CD4-positive, alpha-beta T cell treated with Interleukin-21 for 1 hour (primary cell): ENCODE measurements around the gene MS4A6E.
"Not testable (repeated sequence)": the region's sequence is repeated elsewhere in the genome, so short reads cannot be mapped to it uniquely, and the experiment has no call there.

Experiments
- DNase-seq: peaks from one replicate; pipeline ENCODE4 v3.0.0-alpha.2; 2020

The MS4A6E gene

DNA sequence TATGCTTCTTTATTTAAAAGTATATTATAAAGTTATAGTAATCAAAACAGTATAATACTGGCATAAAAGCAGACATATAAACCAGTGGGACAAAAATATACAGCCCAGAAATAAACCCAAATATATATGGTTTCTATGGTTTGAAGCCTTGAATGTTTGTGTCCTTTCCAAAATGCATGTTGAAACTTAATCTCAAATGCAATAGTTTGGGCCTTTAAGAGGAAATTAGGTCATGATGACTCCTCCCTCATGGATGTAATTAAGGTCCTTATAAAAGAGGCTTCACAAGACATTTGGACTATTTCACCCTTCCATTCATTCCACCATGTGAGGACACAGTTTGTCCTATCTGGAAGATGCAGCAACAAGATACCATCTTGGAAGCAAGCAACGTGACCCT, at the start of gene MS4A6E:
TSS of gene MS4A6E (plus strand) at position 301 of the 400 bp plus-strand sequence. CDS start 7,641 bp downstream, outside the sequence.
- DNase-seq, result no peak

- DNase-seq, result peak; percentile 9
These were observed 46.6 kb upstream of the MS4A6E start, which contains the start of gene MS4A4A for GRCh38 chr11:60280412-60280811. MS4A4A (plus strand) TSS chr11:60280666; CDS start chr11:60280676, 10 bp downstream.

DNA sequence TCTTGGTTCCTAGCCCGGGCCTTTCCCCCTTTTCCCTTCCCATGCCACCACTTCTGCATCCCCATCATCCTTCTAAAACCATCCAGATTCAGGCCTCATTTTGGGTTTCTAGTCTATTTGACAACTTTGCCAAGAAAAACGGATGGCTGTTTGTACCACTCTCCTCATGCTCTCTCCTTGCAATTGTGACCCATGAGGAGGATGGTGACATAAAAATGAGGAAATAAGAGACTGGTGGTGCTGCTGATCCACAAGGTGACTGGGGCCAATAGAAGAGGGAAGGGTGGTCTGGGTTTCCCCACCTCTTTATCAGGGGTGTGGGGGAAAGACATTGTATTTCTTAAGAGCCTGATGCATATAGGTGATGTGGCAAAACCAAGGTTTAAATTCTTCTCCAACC, 45.6 kb upstream of the MS4A6E start:
- no peak for DNase-seq

DNA sequence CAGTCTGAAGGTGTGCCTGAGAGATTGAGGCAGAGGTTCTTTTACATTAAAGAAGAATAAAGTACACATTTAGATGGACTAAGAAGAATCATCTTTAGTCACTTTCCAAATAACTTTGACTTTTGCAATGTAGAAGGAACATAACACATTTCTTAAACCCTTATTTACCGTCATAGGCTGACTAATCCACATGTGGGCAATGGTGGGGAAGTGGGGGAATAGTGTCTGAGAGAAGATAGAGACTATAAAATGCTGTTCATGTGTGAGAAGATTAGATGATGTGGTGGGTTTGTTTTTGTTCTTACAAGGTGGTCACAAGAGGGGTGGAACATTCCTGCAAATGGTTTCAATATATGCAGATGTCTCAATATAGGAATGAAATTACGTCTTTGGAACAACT, 44.8 kb upstream of the MS4A6E start:
- no peak for DNase-seq

GRCh38 chr11:60285411-60286126, 41.5 kb upstream of the MS4A6E start:
- not testable (repeated sequence) for DNase-seq

GRCh38 chr11:60288531-60288930, 38.5 kb upstream of the MS4A6E start:
- no peak for DNase-seq

DNA sequence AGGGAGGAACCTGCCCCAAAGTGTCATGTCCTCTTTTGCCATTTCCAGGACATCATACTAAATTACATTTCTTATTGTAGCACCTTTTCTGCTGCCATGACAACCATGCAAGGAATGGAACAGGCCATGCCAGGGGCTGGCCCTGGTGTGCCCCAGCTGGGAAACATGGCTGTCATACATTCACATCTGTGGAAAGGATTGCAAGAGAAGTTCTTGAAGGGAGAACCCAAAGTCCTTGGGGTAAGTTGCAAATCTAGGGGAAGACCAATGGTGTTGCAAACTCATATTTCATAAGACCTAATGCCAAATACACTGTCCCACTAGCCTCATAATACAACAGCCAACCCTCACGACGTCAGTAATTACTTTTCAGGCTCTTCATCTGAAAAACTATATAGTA, 34.9 kb upstream of the MS4A6E start:
- DNase-seq, result no peak

DNA sequence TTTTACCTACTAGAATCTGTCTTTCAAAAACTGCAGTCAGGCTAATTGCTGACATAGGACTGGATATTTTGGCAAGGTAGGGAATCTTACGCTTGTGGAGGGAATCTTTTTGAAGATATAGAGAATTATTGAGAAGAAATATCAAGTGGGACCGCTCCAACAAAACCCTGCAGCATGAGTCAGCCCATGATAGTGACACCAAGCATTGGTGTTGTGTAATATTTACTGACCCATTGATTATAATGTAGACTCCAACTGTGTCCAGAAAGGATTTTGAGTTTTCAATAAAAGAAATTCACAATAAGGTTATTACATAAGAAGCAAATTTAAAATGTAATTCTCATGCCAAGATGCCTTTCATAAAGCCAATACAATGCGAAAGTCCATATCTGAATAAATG, 25.9 kb upstream of the MS4A6E start:
- no peak for DNase-seq

DNA sequence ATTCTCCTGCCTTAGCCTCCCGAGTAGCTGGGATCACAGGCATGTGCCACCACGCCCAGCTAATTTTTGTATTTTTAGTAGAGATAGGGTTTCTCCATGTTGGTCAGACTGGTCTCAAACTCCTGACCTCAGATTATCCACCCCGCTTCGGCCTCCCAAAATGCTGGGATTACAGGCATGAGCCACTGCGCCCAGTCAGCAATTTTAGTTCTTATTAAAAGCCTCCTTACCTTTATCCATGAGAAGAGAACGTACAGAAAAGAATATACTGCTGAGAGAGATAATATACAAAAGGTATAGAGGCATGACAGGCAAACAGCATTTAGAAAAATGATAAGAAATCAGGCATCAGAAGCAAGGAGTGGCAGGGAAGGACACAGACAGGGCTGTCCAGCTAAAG, 25.2 kb upstream of the MS4A6E start:
- DNase-seq, result not testable (repeated sequence)

GRCh38 chr11:60303661-60304060, 23.4 kb upstream of the MS4A6E start:
- DNase-seq, result no peak

- no peak for DNase-seq
These were observed 21.0 kb upstream of the MS4A6E start for GRCh38 chr11:60305906-60306619.

GRCh38 chr11:60307507-60308195, 19.4 kb upstream of the MS4A6E start:
- no peak for DNase-seq

GRCh38 chr11:60310407-60310998, 16.6 kb upstream of the MS4A6E start:
- DNase-seq, result peak; percentile 6

DNA sequence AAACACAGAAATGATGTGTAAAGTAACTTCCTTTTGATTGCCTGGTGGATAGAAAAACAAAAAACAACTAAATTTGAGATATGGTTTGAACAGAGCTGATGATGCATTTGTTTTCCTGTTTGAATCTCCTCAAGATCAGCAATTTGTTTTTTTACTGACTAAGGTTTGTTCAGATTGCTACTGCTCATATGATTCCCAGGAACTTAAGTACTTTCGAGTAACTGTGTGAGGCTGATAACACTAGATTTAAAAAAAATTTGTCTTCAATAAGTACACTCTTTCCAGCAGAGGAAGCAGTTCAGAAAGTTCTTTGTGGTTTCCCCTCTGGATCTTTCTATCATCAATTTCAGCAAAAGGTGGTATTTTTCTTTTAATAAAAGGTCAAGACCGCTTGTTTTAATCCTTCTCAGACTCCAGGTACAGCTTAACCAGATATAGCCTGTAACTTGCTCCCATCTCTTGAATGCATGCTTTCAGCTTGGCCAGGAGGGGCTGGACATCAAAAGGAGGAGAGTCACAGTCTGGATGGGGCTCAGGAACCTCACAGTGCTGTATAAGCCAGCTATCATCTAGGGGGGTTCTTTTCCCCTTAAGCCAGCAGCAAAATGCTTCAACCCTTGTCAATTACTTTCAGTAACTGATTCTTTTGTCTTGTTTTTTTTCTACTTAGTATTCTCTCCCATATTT, 12.3 kb upstream of the MS4A6E start:
- no peak for DNase-seq

DNA sequence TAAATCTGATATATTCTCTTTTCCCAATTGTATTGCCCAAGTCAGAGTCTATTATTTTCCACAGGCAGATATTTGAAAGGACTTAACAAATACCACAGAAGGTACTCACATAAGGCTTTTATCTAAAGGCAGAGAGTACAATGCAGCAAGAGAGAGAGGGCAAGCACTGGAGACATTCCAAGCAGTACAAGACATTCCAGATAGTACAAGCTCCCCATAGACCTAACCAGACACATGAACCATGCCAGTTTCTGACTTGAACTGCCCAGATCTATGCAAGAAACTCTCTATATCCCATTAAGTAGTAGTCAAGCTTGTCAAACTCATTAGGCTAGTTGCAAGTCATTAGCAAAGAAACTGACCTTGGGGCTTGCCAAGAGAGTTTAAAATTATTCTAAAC, 11.2 kb upstream of the MS4A6E start:
- DNase-seq, result no peak

DNA sequence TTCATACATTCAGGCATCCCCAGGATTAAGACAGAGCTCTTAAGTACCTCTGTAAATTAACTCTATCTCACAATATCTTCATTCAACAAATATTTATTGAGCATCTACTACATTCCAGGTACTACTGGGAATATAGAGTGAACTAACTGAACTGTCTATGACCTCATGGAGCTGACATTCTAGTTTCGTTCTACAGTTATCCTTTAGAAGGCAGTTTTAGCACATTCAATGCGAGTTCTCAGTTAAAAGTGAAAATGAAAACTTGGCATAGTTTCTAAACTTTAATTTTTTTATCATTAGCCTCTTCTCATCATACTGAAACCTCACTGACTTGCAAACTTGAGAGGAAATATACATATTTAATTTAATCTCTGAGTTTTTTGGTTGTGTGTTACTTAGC, 10.7 kb upstream of the MS4A6E start:
- DNase-seq, result no peak

DNA sequence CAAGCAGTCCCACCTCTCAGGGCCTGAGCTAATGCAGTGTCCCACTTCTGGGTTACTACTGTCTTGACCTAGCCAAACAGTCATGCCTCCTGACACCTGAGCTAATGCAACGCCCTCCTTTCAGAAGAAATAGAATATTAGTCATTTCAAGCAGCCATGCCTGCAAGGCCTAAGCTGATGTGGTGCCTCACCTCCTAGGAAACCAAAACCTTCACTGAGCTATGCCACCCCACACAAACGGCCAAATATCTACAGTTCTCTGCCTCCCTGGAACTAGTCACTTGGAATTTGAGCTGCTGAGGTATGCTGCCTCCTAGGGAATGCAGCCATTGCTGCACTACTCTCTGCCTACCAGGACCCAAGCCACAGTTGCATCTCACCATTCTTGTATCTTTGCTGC, 8.3 kb upstream of the MS4A6E start:
- no peak for DNase-seq

DNA sequence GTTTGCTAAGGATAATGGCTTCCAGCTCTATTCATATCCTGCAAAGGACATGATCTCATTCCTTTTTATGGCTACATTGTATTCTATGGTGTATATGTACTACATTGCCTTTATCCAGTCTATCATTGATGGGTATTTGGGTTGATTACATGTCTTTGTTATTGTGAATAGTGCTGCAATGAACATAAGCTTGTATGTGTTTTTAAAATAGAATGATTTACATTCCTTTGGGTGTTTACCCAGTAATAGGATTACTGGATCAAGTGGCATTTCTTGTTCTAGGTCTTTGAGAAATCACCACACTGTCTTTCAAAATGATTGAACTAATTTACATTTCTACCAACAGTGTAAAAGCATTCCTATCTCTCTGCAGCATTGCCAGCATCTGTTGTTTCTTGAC, 6.0 kb upstream of the MS4A6E start:
- no peak for DNase-seq

GRCh38 chr11:60328460-60328859, 1.4 kb downstream of the MS4A6E start:
- no peak for DNase-seq

- no peak for DNase-seq
These were observed 5.8 kb downstream of the MS4A6E start for GRCh38 chr11:60332846-60333245.

DNA sequence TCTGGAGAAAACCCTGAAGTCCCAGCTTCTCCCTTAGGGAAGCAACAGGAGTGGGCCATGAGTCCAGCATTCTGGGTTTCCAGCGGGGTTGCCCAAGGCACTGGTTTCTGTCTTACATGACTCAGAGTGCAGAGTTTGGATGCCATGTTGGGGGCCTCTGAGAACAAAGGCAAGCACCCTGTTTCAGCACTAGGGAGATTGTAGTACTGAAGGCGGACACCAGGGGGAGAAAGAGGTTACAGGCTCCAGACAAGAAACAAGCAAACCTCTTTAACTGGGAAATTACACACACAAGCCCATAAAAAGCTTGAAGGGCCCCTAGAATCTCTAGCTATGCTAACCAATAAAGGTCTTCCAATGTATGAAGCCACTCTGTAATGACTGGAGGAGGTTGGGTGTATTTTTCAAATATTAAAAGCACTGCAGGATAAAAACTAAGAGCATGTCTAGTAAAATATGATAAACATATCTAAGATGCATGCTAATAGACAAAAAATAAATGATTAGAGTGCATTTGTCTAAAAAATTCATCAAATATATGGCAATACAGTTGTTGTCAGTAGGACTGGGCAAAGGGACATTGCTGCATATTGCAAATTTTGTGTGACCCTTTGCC, 7.1 kb downstream of the MS4A6E start:
- peak; percentile 62 for DNase-seq

- no peak for DNase-seq
These were observed 9.8 kb downstream of the MS4A6E start for GRCh38 chr11:60336767-60337391.
